HG02763 (cell line): Measurements from ENCODE around the gene PGAP3.

Source experiments
- ATAC-seq: cut with Tn5 transposase; IDR thresholded peaks from one replicate; pipeline ENCODE4 v1.9.1; 2021; ENCODE audit warnings: mild to moderate bottlenecking, moderate library complexity; ENCODE audit not compliant: unreplicated experiment

The PGAP3 gene

DNA sequence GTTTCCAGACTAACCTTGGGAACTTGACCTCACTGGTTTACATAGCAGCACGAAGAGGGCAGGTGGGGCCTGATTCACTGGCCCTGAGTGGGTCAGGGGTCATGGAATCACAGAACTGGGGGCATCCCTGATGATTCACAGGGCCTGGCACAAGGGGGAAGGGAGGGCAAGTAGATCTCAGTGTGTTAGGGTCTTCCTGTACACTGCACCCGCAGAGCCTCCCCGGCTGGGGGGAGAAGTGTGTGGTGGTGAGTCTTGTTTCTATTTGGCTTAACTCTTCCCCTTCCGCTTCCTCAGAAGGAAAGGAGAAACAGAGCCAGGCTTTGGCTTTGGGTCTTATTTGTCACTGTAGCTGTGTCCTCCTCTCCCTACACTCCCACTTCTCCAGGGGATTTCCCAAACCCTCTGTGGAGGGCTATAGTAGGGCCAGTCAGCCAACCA, 47.2 kb downstream of the PGAP3 start:
- ATAC-seq = no peak

DNA sequence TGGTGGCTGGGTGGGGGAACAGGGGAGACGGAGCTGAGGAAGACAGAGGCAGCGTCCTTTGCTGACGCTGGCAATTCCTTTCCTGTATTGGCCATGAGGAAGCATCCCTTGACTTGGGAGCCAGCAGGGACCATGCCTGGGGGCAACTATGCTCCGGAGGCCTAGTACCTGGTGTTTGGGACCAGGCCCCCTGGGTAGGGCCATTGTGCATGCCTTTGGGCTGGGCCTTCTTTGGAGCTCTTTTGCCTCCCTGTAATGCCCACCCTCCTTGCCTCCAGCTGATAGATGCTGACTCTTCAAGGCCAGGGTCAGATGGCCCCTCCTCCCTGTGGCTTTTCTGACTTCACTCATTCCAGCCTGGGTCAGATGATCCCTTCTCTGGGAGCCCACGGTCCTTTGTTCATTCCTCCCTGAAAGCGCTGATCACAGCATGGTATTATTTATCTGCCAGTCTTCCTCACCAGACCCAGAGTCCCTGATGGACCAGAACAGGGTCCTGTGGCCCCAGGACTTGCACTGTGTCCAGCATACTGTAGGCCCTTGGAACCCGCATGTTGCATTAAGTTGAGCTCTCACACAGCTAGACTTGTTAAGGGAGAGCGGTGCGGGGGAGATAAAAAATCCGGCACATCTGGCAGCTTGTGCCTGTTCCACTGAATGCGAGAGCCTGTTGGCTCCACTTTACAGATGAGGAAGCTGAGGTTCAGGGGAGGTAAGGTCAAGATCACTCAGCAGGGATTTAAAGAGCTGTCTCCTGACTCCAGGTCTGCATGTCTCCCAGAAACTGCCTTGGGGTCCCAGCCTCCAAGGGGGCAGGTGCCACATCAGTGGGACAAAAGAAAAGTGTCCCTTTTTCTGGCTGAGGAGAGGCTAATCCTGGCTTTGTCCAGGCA, 48.0 kb downstream of the PGAP3 start:
- ATAC-seq = no peak

DNA sequence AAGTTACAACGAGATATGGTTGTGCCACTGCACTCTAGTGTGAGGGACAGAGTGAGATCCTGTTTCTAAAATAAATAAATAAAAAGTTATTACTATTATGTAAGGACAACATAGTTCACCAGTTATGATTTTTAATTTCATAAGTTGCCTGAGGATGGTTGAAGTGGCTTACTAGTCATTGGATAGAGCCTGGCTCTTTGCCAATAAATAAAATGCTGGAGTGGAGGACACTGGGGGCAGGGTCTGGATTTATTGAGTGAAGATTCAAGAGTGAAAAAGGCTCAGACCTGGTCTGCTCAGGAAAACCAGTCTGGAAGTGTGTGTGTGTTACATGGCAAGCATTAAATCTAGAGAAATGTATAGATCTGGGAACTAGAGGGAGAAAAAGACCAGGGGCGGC, 48.8 kb downstream of the PGAP3 start:
- ATAC-seq = no peak

DNA sequence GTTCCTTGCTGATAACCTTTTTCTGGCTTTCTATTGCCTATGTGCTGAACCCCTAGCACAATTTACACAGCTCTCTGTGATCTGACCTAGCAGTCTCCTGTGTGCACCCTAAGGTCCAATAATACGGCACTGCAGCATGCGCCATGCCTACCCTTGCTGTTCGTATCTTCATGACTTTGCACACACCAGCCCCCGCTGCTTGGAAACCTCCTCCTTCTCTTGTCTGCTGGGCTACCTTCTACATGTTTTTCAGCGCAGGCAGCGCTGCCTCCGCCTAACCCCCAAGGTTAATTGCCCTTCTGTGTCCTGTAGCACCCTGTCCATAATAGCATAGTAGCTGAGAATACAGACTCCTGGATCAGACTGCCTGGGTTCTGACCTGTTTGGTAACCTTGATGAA, 49.5 kb downstream of the PGAP3 start:
- ATAC-seq = no peak

DNA sequence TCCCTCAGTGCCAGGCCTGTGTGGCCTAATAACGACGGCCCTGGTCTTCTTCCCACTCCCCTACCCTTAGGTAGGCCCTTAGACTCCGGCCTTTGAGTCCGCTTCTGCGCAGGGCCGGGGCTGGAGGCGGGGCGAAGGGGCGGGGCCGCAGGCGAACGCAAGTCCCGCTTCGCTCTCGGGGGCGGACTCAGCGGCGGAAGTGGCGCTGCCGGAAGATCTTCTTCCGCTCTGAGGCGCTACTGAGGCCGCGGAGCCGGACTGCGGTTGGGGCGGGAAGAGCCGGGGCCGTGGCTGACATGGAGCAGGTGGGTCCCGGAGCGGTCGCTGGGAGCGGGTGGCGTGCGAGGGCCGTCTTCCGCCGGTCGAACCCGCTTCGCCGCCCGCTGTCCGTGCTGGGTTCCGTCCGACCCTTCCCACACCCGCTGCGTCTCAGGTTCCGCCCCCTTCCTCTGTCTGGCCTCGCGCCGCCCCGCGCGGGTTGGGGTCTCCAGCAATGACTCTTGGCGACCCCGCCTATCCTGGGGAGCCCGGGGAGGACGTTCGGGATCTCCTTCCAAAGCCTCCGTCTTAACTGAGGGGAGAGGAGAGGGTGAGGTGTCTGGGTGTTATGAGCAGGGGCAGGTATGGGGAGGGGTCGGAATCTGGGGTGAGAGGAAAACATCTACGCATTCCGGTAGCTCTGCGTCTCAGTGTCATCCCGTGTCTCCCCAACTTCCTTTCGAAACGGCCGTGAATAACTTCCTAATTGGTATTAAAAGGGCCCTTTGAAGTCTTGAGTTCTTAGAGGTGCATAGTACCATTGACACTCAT, 50.7 kb downstream of the PGAP3 start, which contains the start of gene STARD3:
Gene STARD3, plus strand, starts transcription at position 218 of the 810 bp plus-strand sequence. CDS start 16,388 bp downstream, outside the sequence.
- ATAC-seq = peak; percentile 70

DNA sequence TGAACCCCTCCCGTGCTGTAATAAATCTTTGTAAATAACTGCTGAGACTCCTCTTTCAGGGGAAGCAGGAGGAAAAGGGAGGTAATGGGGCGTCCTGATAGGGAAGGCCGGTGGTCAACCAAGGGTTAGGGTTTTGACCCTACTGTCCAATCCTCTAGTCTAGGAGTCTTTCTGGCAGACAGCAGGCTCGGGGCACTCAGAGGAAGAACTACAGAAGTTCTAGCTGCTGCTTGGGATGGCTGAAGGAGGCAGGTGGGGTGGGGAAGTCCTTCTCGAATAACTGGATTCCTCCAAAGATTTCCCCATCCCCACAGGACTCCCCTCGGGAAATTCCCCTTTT, 51.3 kb downstream of the PGAP3 start:
- ATAC-seq = no peak

DNA sequence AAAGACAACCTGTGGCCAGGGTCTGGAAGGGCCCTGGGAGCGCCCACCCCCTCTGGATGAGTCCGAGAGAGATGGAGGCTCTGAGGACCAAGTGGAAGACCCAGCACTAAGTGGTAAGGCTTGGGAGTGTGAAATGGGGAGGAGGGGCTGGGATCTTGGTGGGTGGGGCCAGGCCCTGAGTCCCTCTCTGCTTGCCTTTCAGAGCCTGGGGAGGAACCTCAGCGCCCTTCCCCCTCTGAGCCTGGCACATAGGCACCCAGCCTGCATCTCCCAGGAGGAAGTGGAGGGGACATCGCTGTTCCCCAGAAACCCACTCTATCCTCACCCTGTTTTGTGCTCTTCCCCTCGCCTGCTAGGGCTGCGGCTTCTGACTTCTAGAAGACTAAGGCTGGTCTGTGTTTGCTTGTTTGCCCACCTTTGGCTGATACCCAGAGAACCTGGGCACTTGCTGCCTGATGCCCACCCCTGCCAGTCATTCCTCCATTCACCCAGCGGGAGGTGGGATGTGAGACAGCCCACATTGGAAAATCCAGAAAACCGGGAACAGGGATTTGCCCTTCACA, 52.2 kb downstream of the PGAP3 start:
- no peak for ATAC-seq

DNA sequence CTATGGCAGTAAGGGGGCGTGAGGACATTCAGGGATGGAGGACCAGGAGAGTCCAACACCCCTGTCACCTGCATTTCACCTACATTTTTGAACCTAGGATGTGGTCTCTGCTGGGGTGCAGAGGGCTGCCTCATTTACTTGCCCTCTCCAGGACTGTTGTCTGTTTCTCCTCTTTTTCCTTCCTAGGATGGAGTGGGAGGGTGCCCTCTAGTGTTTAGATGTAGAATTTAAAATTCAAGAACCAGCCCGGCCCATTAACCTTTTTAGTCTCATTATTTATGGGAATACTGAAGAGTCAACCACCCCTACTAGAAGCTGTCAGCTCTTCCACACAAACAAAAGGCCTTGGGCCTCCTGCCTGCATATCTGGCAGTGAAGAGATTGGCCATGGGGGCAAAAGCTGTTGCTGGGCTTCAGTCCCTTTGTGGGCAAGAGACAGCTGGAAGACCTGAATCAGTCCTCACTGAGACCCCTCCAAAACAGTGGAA, 53.4 kb downstream of the PGAP3 start:
- no peak for ATAC-seq

DNA sequence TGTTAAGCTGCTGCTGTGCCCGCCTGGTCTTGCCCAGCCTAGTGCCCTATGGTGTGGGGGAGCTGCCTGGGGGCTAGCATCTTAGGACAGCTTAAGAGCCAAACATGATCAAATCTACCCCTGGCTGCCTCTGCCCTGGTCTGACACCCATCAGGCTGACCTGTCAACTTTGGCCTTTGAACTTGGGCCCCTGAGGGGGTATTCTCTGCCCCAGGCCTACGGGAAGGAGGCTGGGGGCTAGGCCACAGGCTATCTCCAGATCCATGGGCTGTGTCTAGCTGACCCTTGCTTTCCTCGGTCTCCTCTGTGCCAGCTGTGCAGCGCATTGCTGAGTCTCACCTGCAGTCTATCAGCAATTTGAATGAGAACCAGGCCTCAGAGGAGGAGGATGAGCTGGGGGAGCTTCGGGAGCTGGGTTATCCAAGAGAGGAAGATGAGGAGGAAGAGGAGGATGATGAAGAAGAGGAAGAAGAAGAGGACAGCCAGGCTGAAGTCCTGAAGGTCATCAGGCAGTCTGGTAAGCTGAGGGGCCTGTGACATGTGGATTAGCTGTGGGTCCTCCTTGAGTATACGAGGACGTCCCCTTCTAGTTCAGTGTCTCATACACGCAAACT, 54.2 kb downstream of the PGAP3 start:
- ATAC-seq = no peak

DNA sequence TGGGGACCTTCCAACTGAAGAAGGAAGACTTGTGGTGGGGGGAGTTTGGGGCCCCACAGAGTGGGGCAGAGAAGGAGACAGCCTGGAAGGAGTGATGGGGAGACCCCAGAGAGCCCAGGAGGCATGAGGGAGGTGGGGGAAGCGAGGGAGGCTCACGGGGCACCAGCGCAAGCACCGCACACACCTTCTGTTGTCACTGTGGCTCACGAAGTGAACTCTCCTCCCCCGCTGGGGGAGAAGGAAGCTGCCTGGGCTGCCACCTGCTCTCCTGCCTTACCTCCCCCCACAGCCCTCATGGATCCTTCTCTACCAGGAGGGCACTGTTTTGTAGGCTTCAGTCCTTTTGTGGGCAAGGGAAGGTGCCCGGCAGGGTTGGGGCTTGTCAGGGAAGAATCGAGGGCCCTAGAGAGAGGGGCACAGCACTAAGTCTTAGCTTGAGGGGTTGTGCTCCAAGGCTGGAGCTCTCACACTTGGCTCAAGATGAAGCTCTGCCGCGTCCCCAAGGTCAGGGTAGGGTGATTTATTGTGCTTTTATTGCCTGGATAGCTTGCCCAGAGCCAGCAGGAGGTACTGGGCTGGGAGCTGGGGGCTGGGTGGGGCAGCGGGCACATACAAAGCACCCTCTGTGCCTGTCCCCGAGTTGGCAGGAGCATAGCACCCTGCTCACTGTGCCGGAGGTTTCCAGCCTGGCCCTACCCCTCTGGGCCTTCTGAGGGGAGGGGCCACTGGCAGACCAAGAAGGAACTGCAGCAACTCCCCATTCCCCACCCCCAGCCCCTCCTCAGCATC, 55.5 kb downstream of the PGAP3 start:
- ATAC-seq = no peak

DNA sequence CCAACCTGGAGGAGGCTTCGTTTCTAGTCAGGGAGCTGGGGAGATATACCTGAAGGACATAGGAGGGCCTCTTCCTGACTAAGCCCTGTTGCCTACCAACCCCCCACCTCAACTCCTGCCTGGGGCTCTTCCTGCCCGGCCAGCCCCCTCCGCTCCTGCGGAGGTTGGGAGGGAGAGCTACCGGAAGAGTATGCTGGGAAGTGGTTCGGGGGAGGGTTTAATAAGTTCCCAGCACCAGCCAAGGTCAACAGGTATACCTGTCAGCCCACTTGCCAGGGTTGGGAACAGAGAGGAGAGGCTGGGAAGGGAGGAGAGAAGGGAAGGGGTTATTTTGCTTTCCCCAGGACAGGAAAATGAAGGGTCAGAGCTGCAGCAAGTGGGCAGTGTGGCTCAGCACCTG, 56.5 kb downstream of the PGAP3 start:
- ATAC-seq = no peak

DNA sequence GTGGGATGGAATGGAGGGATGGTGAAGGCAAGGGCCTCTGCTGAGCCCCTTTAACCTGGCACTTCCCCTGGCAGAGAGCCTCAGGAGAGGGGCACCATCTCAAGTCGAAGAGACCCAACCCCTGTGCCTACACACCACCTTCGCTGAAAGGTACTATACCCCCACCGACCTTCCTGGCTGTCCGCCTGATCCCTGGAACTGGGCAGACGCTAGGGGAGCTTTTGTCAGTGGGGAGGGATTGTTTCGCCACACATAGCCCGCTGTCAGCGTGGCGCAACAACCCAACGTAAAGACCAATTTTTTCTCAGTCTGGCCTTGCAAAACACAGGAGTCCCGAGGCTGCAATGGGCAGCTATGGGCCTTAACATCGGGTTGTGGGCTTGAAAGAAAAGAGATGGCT, 58.0 kb downstream of the PGAP3 start:
- no peak for ATAC-seq

DNA sequence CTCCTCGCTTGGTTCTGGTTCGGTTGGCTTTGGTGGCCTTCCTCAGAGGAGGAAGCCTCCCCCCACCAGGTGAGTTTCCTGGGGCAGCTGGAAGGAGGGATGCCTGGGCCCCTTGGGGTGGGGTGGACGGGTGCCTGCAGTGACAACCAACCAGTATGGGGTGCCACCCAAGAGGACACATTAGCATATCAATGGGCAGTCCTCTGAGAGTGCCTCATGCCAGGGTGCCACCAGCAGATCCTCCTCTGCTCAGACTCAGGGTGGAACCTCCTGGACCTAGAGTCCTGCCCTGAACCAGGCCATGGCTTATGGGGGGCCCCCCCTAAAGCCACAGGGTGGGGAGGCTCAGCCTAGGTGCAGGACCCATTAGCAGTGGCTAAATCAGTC, 58.4 kb downstream of the PGAP3 start:
- no peak for ATAC-seq

DNA sequence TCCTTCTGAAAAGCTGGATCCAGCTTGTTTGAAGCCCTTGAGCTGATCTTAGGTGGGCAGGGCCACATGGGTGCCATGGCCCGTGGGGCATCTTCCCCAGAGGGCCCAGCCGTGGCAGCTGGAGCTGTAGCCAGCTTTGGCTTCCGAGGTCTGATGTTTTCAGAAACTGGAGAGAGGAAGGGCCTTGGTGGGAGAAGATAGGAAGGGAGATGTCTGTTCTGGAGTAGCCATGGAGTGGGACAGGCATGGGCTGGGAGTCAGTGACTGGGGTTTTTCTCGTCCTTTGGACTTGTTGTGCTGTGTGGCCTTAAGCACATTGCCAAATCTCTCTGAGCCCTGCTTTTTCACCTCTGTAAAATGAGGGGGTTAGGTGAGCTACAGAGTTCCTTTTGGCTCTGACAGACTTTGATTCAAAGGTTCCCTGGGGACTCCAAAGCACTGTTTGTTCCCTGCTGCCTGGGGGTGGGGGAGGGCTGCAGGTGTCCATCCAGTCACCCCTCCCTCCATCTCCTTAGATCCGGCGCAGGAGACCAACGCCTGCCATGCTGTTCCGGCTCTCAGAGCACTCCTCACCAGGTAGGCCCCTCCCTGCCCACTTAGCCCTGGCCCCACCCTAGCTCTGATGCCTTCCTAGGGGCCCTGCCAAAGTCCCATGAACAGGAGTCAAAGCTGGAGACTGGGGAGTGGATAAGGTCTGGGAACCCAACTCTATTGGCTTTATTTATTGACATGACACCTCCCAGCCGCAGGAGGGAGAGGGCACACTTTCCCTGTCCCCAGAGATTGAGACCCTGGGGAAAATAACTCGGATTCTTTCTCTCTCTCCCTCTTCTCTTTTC, 59.0 kb downstream of the PGAP3 start:
- ATAC-seq = no peak

DNA sequence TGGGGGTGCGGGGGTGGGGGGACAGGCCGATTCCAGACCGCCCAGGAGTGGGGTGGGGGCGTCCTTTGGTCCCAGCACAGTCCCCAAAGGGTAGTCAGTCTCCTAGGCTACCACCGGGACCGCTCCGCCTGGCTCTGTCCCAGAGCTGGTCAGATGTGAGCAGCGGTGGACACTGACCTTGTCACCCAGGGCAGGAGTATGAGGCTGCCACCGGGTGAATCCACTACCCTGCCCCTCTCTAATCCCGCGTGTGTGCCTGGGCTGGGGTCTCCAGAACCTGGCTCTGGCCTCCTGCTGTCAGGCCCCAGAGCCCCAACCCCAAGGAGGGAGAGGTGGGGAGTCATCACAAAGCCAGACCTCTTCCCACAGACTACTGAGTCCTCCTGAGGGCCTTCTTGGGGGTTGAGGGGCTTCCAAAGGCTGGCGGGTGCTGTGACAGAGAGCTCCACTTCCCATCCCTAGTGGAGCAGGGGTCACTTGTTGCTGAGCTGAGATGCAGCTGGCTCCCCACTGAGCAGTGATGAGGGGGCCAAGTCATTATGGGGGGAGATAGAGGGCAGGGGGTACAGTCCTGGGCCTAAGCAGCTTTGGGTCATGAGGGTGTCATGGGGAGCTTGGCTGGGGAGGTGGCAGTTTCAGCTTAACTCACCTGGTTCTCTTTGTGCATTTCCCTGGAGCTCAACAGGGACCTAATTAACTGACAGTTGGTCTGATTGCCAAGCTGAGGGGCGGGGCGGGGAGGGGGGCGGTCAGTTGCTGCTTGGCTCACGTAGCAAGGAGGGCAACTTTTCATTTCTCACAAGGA, 59.9 kb downstream of the PGAP3 start:
- no peak for ATAC-seq

DNA sequence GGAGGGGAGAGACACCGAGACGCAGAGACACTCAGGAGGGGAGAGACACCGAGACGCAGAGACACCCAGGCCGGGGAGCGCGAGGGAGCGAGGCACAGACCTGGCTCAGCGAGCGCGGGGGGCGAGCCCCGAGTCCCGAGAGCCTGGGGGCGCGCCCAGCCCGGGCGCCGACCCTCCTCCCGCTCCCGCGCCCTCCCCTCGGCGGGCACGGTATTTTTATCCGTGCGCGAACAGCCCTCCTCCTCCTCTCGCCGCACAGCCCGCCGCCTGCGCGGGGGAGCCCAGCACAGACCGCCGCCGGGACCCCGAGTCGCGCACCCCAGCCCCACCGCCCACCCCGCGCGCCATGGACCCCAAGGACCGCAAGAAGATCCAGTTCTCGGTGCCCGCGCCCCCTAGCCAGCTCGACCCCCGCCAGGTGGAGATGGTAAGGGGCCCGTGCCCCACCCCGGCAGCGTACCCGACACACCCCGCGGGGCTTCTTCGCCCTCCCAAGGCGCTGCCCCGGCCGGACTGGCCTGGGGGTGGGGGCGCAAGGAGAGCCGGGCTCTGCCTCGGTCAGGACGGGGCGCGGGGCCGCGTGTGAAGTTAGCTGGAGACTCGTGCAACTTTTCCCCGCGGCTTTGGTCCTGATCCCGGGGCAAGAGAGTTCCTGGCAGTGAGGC, 60.7 kb downstream of the PGAP3 start:
- ATAC-seq = no peak

DNA sequence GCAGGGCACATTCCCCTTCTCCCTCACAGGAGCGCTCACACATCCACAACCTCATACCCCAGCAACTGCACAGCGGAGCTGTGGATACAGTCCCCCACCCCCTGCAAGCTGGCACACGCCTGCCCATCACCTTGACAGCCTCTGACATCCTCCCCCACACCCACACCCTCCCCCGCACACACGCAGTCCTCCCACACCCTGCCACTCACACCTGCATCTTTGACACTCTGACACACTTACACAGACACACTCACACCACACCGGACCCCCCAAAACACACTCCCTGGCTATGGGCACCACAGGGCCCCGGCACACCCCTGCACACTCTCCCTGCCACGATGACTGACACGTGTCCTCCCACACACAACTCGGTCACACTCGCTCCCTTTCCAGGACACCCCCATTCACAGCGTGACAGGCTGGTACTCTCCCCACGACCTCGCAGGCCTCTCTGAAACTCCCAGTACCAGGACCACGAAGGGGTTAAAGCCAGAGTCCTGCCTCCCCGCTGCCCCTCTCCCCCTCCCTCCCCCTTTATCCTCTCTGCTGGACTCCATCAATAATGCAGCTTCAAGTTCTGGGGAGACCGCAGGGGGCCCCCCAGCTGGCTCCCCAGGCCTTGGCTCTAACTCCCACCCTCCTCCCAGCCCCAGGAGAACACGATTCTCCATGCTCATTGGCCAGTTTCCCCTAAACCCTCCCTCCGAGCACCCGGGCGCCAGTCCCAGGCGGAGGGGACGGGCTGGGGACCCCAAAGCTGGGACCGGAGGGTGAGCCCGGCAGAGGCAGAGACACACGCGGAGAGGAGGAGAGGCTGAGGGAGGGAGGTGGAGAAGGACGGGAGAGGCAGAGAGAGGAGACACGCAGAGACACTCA, 61.4 kb downstream of the PGAP3 start, which contains the start of gene PPP1R1B:
Gene PPP1R1B, plus strand, starts transcription at position 782 of the 876 bp plus-strand sequence. CDS start 441 bp downstream, outside the sequence.
- ATAC-seq = no peak
